Common myeloid progenitor, CD34-positive (primary cell): ENCODE measurements around the gene DNAJB11.

Source experiments
- CTCF ChIA-PET: fragments of 350-600 bp; sonication (Branson Sonifier 250); formaldehyde crosslinking; loops from one replicate; lab custom pipeline; 2021; ENCODE audit warnings: antibody characterized with exemption; lab: Charles Lee
- POLR2A ChIA-PET: fragments of 350-600 bp; sonication (Branson Sonifier 250); formaldehyde crosslinking; loops from one replicate; lab custom pipeline; 2021; ENCODE audit warnings: antibody characterized with exemption; lab: Charles Lee
- DNase-seq, 3 donors: peaks; one replicate each; pipeline versions ENCODE4 v3.0.0 to v3.0.0-alpha.2; 2013
- H3K27ac ChIP-seq, 2 experiments: 1 replicate in 1 of 2; 2 replicates in 1 of 2; pipeline ENCODE4 v1.7.0; 2013; ENCODE audit warnings: inconsistent platforms in 2 of 2, low read length in 2 of 2, mild to moderate bottlenecking in 2 of 2, low read depth in 1 of 2, moderate library complexity in 1 of 2; ENCODE audit not compliant: severe bottlenecking in 2 of 2, insufficient read depth in 1 of 2, poor library complexity in 1 of 2
- H3K27me3 ChIP-seq, 5 experiments: replicated peaks in 2 of 5; 1 replicate in 3 of 5; 2 replicates in 2 of 5; pipeline versions ENCODE4 v1.6.1 to v1.7.0; 2013; ENCODE audit warnings: low read length in 4 of 5, mild to moderate bottlenecking in 2 of 5, moderate library complexity in 2 of 5, inconsistent platforms in 1 of 5; ENCODE audit not compliant: insufficient read depth in 5 of 5, control insufficient read depth in 4 of 5
- H3K36me3 ChIP-seq, 4 experiments: 1 replicate in 2 of 4; 2 replicates in 2 of 4; pipeline versions ENCODE4 v1.6.1 to v1.7.0; 2013; ENCODE audit warnings: low read length in 3 of 4, control low read depth in 1 of 4, mild to moderate bottlenecking in 1 of 4; ENCODE audit not compliant: control insufficient read depth in 4 of 4, insufficient read depth in 4 of 4
- H3K4me1 ChIP-seq, 4 experiments: 1 replicate in 3 of 4; 2 replicates in 1 of 4; pipeline versions ENCODE4 v1.6.1 to v1.7.1; 2013; ENCODE audit warnings: low read length in 3 of 4, mild to moderate bottlenecking in 3 of 4, control low read depth in 1 of 4, inconsistent platforms in 1 of 4, moderate library complexity in 1 of 4; ENCODE audit not compliant: control insufficient read depth in 4 of 4, insufficient read depth in 4 of 4; ENCODE audit errors: control extremely low read depth in 1 of 4
- H3K4me3 ChIP-seq, 7 experiments: 1 replicate in 4 of 7; 2 replicates in 3 of 7; pipeline versions ENCODE4 v1.5.1 to v1.7.0; 2013; ENCODE audit warnings: mild to moderate bottlenecking in 7 of 7, low read length in 6 of 7, moderate library complexity in 6 of 7, inconsistent platforms in 2 of 7, low read depth in 2 of 7, control low read depth in 1 of 7; ENCODE audit not compliant: insufficient read depth in 4 of 7, control insufficient read depth in 1 of 7; ENCODE audit errors: extremely low read depth in 1 of 7
- H3K9me3 ChIP-seq, 5 experiments: 1 replicate in 4 of 5; 2 replicates in 1 of 5; pipeline versions ENCODE4 v1.6.1 to v1.7.1; 2013; ENCODE audit warnings: low read length in 4 of 5, mild to moderate bottlenecking in 2 of 5, inconsistent platforms in 1 of 5, low read depth in 1 of 5, moderate library complexity in 1 of 5; ENCODE audit not compliant: control insufficient read depth in 4 of 5, insufficient read depth in 2 of 5; ENCODE audit errors: control extremely low read depth in 1 of 5
- WGBS: methylation state at CpG from one replicate; pipeline ENCODE4 v1.1.5; 2013; ENCODE audit not compliant: insufficient coverage; 5-methylcytosine and 5-hydroxymethylcytosine counted together

Gene DNAJB11

GRCh38 chr3:186620213-186621092, 49.9 kb downstream of the DNAJB11 start:
- CTCF ChIA-PET = interaction anchor here (0.6 to 1.5 kb wide), 3 partner anchors 17 to 208 kb away, joined by 3 to 4 read pairs (median 3); no protein-coding TSS in a partner anchor
- POLR2A ChIA-PET = interaction anchor here (0.6 kb wide), 1 partner anchor 152 kb away, joined by 3 read pairs; no protein-coding TSS in a partner anchor

GRCh38 chr3:186621894-186622650, 51.6 kb downstream of the DNAJB11 start:
- Histone ChIP-seq H3K27me3 (peaks cover 0 to 23% (median 11%) of the 10 kb centered on the region in 5 experiments), H3K4me1 (peaks cover 0 to 5% (median 4%) of the 10 kb centered on the region in 4 experiments), H3K36me3 (no peaks in the 10 kb centered on the region), H3K4me3 (no peak overlapping the region), H3K9me3 (no peaks in the 10 kb centered on the region), H3K27ac (no peak overlapping the region)
- POLR2A ChIA-PET = no interaction called here
- WGBS = 100% methylated on average over 4 of the region's 7 CpGs
- no peak for DNase-seq
- CTCF ChIA-PET = interaction anchor here (1.7 kb wide), 1 partner anchor 10 kb away, joined by 4 read pairs; no protein-coding TSS in a partner anchor

More at GRCh38 chr3:186620213-186621092, 49.9 kb downstream of the DNAJB11 start:
- Histone ChIP-seq H3K4me3 (no peak overlapping the region), H3K9me3 (no peaks in the 10 kb centered on the region), H3K4me1 (peaks cover 0 to 10% (median 6%) of the 10 kb centered on the region in 4 experiments), H3K27ac (no peak overlapping the region), H3K27me3 (peaks cover 0 to 17% (median 11%) of the 10 kb centered on the region in 5 experiments), H3K36me3 (no peaks in the 10 kb centered on the region)
- no peak for DNase-seq
- WGBS = 97% methylated on average over 10 of the region's 17 CpGs

- no peak overlapping the region for H3K27ac ChIP-seq
- H3K27me3 ChIP-seq = peaks cover 0 to 17% (median 7%) of the 10 kb centered on the region in 5 experiments
- ChIA-PET POLR2A (no interaction called here), CTCF (interaction anchor here (0.6 to 1.7 kb wide), 3 partner anchors 9 to 354 kb away, joined by 3 to 6 read pairs (median 4); no protein-coding TSS in a partner anchor)
- no peak for DNase-seq
- WGBS = no CpG with 5 or more reads among the region's 2 CpGs
- no peaks in the 10 kb centered on the region for H3K4me1 ChIP-seq
- H3K36me3 ChIP-seq = no peaks in the 10 kb centered on the region
- H3K9me3 ChIP-seq = no peaks in the 10 kb centered on the region
- no peak overlapping the region for H3K4me3 ChIP-seq
Measured at GRCh38 chr3:186622651-186623310, 52.3 kb downstream of the DNAJB11 start.

- H3K9me3 ChIP-seq = no peaks in the 10 kb centered on the region
- CTCF ChIA-PET = interaction anchor here (2.4 kb wide), 1 partner anchor 10 kb away, joined by 15 read pairs; no protein-coding TSS in a partner anchor
- H3K36me3 ChIP-seq = no peaks in the 10 kb centered on the region
- no peak overlapping the region for H3K27ac ChIP-seq
- H3K4me1 ChIP-seq = no peaks in the 10 kb centered on the region
- 85% methylated on average over 4 of the region's 4 CpGs for WGBS
- no peak for DNase-seq
- no peak overlapping the region for H3K4me3 ChIP-seq
- POLR2A ChIA-PET = no interaction called here
- H3K27me3 ChIP-seq = peaks cover 0 to 6% (median 3%) of the 10 kb centered on the region in 5 experiments
Measured at GRCh38 chr3:186624598-186624997, 54.1 kb downstream of the DNAJB11 start.

- WGBS = 47% methylated on average over 2 of the region's 4 CpGs
- POLR2A ChIA-PET = no interaction called here
Measured at GRCh38 chr3:186625600-186626042, 55.1 kb downstream of the DNAJB11 start.

GRCh38 chr3:186626254-186626847, 55.8 kb downstream of the DNAJB11 start:
- no peak overlapping the region for H3K4me3 ChIP-seq
- H3K27ac ChIP-seq = no peak overlapping the region
- no peaks in the 10 kb centered on the region for H3K36me3 ChIP-seq
- peaks cover 0 to 6% (median 2%) of the 10 kb centered on the region in 5 experiments for H3K27me3 ChIP-seq
- POLR2A ChIA-PET = no interaction called here
- no peak for DNase-seq
- CTCF ChIA-PET = interaction anchor here (0.8 to 2.4 kb wide), 3 partner anchors 9 to 194 kb away, joined by 3 to 15 read pairs (median 12); no protein-coding TSS in a partner anchor
- H3K4me1 ChIP-seq = no peaks in the 10 kb centered on the region
- H3K9me3 ChIP-seq = no peaks in the 10 kb centered on the region
- WGBS = 84% methylated on average over 6 of the region's 7 CpGs

More at GRCh38 chr3:186625600-186626042, 55.1 kb downstream of the DNAJB11 start:
- Histone ChIP-seq H3K27ac (no peak overlapping the region), H3K4me3 (no peak overlapping the region), H3K36me3 (no peaks in the 10 kb centered on the region), H3K4me1 (no peaks in the 10 kb centered on the region), H3K27me3 (peaks cover 0 to 6% (median 3%) of the 10 kb centered on the region in 5 experiments), H3K9me3 (no peaks in the 10 kb centered on the region)
- CTCF ChIA-PET = interaction anchor here (0.8 to 2.4 kb wide), 3 partner anchors 8 to 195 kb away, joined by 3 to 15 read pairs (median 12); no protein-coding TSS in a partner anchor
- no peak for DNase-seq
